HPDE6-E6E7 (cell line): ENCODE results near the gene CPAMD8.
A peak's percentile ranks its signal among the peaks of the same experiment; 100 is the strongest.

Source experiments
- DNase-seq: peaks from one replicate; pipeline ENCODE4 v3.0.0; 2011; ENCODE audit warnings: missing footprints; ENCODE audit errors: extremely low spot score

Gene CPAMD8

DNA sequence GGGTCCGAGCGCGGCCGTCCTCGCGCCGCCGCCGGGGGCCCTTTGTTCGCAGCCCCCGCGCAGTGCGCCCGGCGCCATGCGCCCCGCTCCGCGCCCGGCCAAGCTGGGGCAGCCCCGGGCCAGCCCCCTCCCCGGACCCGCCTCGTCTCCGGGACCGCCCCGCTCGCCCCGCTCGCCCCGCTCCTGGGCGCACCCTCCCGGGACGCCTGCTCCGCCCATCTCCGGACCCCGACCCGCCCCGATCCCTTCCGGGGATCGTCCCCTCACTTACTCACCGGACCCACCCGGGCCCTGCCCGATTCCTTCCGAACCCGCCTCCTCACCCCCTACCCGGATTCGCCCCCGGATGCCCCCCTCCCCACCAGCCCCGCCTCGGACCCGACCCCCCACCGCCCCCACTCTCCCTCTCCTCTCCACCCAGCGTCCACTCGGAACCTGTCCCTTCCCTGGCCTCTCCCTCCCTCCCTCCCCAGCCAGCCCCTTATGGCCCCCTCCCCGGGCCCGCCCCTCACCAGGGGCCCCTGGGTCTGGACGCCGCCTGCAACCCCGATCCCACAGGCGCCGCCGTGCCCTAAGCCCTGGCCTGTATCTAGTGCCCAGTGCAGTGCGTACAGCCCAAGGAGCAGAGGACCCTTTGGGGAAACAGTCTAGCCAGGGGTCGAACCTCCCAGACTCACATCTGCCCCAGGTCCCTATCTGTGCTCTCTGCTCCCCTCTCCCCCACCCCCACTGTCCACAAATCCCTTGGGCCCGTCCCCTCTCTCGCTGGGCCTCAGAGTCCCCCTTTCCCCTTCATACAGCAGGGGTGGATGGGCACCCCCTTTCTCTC lies at the start of gene CPAMD8:
Gene CPAMD8 (minus strand): TSS at position 105 of the 829 bp plus-strand sequence. CDS start 168 bp downstream, outside the sequence.
- DNase-seq: no peak

DNA sequence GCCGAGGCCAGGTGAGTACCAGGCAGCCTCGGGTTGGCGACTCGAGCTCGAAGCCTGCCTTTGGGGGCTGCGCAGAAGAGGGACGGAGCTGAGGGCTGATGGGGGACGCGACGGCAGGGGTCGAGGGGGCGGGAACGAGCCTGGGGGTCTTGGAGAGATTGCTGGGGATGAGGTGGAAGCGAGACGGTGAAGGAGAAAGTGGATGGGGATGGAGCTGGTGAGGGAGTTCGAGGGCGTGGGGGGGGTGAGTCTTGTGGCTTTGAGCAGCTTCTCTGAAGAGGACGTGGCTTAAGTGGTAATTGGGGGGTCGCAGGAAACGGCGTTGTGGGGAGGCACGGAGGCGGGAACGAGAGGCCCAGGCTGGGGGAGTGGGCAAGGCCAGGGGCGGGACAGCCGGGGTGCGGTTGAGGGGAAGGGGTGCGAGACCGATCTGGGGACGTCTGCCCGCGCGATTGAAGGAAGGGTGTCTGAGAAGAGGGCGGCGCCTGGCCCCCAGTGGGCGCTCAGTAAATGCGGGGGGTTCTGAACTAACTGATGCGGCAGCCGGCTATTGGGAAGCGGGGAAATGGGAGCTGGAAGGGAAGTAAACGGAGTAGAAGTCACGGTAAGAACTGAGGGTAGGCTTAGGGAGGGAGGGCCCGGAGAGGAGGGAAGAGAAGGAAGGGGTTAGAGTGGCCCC lies 49.4 kb upstream of the CPAMD8 start:
- no peak for DNase-seq

DNA sequence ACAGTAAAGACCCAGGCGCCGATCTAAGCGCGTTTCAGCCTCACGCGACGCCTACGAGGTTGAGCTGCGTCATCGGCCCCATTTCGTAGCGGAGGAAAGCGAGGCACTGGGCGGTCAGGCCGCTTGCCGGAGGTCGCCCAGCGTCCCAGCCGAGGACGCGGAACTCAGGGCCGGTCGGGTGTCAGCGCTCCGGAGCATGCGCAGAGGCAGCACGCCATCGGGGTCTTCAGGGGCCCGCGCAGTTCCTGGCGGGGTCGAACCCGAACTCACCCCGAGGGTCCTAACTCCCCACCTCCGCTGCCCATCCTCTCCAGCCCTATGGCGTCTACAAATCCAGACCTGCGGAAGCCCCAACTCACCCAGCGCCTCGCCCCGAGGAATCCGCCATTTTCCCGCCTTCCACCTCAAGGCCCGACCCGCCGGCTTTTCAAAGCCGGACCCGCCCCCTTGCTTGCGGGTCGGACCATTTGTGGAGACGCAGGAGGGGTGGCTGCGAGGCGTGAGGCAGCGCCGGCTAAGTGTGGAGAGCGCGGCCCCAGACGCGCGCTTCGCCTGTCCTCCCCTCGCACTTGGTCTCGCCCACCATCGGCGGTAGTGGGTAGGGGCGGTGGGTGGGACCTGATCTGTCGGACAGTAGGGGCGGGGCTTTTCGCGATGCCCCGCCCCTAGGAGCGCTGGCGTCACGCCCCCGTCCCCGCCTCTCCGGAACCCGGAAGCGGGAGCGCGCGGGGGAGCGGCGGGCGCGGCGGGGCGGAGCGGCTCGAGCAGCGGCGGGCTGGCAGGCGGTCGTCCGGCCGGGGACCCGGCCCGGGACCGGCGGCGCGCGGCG lies 48.6 kb upstream of the CPAMD8 start, which contains the start of the genes HAUS8 and MYO9B:
Gene HAUS8 (minus strand): TSS at position 418 of the 829 bp plus-strand sequence. CDS start 30 bp downstream, at position 388.
Gene MYO9B (plus strand): TSS at position 743 of the 829 bp plus-strand sequence. CDS start 25,941 bp downstream, outside the sequence.
- peak; percentile 94 for DNase-seq

DNA sequence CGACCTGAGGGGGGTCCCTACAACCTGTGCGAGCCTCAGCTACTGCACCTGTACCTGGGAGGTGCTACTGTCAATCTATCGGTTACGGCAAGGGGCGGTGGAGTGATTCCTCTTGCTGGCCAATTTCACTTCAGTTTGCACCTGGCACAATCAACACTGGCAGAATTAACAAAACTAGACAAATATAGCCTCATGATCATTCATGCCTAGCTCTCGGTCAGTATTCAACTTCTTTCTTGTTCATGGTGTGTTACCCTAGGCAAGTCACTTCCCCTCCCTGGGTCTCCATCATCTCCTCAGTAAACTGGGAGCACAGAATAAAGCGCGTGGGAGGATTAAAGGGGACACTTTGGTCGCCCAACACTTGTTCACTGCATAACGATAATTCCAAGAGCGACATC lies 48.0 kb upstream of the CPAMD8 start:
- no peak for DNase-seq

DNA sequence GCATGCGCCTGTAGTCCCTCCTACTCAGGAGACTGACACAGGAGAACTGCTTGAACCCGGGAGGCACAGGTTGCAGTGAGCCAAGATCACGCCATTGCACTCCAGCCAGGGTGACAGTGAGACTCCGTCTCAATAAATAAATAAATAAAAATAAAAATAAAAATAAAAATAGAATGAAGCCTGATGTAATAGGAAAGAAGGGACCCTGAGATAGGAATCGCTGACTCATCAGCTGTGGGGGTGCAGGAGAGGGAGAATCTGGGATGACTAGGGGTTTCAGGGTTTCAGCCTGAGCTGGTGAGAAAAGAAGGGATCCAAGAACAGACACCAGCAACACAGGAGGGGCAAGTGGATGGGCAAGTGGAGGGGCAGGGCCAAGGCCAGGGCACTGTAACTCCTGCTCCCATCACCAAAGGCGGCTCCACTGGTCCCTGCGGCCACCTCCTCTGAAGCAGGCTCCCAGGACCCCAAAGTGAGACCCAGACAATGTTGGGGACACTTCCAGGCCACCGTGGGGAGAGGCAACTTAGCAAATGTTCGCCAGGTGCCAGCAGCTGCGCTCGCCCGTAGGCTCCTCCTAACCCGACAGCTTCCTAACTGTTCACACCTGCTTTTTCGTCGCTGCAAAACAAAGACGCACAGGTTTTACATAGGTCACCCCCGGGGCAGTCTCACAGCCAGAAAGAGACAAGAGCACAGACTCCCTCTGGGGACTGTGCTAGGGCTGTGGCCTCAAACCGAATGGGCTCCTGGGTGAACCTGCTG lies 47.4 kb upstream of the CPAMD8 start:
- DNase-seq: no peak

DNA sequence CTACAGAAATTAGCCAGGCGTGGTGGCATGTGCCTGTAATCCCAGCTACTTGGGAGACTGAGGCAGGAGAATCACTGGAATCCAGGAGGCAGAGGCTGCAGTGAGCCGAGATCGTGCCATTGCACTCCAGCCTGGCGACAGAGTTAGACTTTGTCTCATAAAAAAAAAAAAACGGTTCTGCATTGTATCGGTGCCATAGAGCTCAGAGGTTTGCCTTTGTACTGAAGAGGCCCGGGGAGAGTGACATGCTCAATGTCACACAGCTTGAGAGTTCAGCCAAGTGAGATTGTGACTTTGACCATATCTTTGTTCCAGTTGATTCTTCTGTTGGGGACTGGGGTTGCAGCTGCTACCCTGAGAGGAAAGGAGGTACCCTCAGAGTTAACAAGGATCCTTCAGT lies 44.3 kb upstream of the CPAMD8 start:
- no peak for DNase-seq

DNA sequence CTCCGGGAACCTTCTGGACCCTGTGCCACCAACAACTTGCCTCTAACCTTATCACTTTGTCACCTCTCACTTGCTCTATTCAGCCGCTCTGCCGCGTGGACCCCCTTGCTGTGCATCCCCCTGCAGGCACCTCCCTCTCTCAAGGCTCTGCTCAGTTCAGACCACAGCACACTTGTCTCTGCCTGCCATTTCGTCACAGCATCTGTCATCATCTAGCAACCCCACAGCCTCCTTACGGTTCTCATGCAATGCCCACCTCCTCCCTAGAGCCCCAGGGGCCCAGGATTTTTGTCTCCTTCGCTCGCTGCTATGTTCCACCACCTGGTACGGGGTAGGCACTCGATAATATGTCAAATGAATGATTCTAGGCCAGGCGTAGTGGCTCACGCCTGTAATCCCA lies 43.8 kb upstream of the CPAMD8 start:
- DNase-seq: no peak

DNA sequence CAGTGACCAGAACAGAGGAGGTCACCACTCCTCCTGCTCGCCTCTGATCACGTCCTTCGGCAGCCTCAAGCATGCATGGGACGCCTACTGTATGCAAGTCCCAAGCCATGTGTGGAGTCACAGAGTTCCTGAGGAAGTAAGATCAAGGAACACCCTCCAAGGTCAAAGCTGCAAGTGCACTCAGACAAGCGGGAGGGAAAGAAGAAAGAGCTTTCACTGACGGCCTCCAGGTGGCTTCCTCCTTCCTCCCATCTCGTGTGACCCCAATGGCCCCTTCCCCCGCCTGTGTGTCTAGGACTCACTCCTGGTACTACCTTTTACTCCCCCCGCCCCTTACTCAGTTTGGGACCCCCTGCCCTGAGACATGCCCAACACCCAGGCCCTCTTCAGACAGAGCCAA lies 42.6 kb upstream of the CPAMD8 start:
- DNase-seq: no peak

DNA sequence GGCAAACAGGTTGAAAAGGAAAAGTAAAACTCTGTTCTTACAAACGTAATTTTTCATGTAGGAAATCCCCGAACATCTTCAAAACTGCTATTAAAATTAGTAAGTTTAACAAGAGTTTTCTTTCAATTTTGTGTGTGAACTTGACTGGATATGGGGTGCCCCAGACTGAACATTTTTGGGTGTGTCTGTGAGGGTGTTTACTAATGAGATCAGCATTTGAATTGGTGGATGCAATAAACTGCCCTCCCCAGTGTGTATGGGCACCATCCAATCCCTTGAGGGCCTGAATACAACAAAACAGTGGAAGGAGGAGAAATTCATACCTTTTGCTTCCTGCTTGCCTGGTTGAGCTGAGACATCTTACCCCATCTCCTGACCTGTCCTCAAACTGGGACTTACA lies 36.8 kb upstream of the CPAMD8 start:
- no peak for DNase-seq

DNA sequence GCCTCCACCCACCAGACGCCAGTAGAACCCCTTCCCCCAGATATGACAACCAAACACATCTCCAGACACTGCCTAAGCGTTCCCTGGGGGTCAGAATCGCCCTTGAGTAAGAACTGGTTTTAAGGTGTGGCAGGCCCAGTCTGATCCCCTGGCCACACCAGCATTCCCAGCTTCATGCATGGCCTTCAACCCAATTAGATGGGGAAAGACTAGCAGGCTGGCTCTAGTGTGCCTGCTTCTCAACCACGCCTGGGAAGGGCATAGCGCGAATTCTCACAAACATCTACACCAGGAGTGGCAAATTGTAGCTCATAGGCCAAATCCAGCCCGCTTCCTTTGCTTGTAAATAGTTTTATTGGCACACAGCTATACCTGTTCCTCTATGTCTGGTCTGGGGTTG lies 35.1 kb upstream of the CPAMD8 start:
- DNase-seq: no peak

DNA sequence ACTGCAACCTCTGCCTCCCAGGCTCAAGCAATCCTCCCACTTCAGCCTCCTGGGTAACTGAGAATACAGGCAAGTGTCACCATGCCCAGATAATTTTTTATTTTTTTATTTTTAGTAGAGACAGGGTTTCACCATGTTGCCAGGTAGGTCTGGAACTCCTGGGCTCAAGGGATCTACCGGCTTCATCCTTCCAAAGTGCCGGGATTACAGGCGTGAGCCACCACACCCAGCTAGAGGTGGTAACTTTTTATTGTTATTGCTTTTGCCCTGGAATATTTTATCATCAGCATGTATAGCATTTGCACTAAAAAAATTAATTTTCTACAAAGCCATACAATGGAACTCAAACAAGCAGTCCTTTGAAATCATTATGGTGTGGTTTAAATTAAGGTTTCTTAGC lies 34.6 kb upstream of the CPAMD8 start:
- DNase-seq: no peak

DNA sequence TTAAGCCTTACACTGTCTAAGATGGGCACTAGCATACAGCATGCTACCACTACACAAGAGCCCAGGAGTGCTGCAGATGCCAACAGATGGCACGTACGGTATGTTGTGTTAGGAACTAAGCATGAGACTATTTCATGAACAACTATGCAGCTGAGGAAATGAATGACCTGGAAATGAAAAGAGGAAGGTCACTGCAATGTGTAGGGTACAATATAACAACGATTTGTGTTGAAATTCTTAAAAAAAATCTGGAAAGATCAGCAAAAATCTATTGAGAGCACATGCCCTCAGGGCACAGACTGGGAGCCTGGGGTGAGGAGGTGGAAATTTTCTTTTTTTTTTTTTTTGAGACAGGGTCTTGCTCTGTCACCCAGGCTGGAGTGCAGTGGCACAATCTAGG lies 34.2 kb upstream of the CPAMD8 start:
- DNase-seq: no peak

DNA sequence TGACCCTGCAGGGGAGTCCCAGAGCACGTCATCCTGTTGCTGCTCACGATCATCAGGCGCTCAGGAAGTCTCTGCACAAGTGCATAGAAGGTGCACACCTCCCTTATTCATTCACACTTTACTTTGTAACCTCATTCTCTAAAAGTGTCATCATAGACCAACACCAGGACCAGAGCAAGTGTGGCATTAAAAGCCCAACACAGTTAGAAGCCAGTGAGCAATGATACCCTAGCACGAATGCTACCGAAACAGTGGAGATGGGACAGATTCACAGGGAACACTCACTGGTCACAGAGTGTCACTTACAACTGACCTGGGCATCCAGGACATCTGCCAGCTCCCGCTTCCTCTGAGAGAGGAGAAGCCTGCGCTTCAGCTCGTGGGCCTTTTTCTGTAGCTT lies 31.6 kb upstream of the CPAMD8 start:
- no peak for DNase-seq

DNA sequence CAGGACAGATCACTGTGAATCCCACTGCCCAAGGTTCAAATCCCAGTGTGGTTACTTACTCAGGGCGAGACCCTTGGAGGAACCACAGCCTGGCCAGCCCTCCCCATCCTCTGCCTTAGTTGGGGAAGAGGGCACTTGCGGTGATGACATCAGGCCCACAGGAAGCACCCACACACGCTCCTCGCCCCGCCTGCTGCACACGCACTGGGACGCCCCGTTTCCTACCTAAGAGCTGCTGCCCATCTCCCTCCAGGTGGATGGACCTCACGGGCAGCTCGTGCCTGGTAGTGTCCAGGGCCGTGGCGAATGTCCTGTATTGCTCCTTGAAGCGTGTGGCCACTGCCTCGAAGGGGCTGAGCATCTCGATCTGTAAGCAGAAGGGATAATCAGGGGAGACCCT lies 29.0 kb upstream of the CPAMD8 start:
- no peak for DNase-seq

DNA sequence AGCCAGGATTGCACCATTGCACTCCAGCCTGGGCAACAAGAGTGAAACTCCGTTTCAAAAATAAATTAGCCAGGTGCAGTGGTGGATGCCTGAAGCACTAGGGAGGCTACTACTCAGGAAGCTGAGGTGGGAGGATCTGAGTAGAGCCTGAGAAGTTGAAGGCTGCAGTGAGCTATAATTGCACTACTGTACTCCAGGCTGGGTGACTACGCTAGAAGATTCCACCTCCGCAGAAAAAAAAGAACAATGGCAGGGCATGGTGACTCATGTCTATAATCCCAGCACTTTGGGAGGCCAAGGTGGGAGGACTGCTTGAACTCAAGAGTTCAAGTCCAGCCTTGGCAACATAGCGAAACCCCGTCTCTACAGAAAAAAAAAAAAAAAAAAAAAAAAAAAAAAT lies 28.1 kb upstream of the CPAMD8 start:
- DNase-seq: no peak

DNA sequence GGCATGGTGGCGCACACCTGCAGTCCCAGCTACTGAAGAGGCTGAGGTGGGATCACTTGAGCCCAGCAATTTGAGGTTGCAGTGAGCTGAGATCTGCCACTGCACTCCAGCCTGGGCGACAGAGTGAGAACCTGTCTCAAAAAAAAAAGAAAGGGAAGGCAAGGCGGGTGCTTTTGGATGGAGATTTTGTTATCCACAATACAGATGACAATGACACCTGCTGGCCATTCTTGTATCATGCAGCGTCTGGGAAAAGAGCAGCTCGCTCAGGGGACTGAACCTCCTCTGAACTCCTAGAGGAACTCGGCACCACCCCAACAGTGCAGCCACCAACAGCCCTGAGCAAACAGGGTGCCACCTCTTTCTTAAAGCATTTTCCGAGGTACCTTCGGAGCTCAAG lies 25.8 kb upstream of the CPAMD8 start:
- no peak for DNase-seq

DNA sequence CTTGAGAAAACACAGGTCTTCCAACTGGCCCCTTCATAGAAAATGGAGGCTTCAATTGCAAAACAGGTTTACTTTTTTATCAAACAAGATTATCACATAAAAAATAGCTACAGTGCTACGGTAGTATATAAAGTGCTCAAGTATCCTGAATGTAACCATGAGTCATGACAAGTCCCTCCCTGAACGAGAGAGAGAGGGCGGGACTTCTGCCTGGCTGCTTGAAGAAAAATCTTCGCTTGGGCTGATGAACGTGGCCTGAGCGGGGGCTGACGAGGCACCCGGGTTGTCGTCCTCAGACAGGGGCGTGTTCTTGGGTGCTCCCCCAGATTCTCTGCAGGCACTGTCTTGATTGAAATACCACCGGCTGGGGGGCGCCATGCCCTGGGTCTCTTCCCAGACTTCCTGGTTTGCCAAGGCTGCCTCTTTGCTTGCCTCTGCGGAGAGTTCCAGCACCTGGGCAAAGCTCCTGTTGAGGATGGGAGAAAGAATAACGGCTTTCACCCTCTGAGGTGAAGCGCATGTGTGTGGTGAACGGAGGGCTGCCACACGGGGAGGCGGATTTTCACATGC lies 23.2 kb upstream of the CPAMD8 start:
- DNase-seq: peak; percentile 80

DNA sequence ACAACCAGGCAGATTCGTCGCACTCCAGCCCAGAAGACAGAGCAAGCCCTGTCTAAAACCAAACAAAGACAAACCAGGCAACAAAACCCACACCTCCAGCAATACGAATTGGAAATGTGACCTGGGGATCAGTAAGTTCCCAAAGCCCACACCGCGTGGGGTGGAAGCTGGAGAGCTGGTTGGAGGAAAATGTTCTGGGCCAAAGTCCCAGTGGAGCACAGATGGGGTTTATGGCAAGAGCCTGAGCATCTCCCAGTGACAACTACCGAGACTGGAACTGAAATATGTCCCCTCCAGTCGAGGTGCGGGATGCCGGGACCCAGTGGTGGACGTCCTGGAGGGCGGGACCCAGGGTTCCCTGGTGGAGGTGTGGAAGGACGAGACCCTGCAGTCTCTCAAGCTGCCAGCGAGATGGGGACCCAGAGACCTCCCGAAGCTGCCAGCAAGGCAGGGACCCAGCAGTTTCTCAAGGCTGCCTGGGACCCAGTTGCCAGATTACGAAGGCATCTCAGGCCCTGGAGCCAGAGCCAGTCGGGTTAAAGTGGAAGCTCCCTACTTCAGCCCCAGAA lies 22.4 kb upstream of the CPAMD8 start:
- DNase-seq: no peak

DNA sequence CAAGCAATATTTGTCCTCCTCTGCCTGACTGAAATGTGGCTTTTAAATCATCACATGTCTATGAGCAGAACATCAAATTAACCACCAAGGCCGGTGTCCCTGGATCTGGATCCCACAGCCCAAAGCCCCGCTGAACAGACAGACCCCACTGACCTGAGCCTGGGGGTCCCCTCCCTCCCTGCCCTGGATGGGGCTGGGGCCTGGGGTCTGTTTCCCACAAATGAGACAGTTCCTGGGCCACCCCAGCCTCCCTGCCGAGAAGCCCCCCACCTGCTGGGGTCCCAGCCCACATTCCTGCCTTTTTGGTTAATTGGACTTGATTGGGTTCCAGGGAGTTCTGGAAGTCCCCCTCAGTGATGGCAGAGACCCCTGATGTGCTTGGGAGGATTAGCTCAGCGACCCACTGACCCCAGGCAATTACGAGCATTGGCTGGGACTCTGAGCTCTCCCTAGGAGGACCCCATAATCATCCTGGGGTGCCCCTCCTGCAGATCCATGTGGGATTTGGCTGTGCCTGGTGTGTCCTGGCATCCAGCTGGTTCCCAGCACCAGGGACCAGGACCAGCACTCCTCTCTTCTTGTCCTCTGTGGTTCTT lies 19.4 kb upstream of the CPAMD8 start:
- no peak for DNase-seq

DNA sequence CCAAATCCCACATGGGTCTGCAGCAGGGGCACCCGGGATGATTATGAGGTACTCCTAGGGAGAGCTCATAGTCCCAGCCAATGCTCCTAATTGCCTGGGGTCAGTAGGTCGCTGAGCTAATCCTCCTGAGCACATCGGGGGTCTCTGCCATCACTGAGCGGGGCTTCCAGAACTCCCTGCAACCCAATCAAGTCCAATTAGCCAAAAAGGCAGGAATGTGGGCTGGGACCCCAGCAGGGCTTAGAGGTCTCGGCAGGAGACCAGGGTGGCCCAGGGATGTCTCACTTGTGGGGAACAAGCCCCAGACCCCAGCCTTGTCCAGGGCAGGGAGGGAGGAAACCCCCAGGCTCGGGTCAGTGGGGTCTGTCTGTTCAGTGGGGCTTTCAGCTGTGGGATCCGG lies 17.1 kb upstream of the CPAMD8 start:
- no peak for DNase-seq
